ENCODE results near the gene LTC4S. TPM values are rescaled to one million over a fixed set of nuclear protein-coding genes. Genes with fewer than 3 reads are reported as not detected.

The LTC4S gene
- polyA plus RNA-seq, 4 donors = 2.2 to 4.6 (median 3.4) TPM

DNA sequence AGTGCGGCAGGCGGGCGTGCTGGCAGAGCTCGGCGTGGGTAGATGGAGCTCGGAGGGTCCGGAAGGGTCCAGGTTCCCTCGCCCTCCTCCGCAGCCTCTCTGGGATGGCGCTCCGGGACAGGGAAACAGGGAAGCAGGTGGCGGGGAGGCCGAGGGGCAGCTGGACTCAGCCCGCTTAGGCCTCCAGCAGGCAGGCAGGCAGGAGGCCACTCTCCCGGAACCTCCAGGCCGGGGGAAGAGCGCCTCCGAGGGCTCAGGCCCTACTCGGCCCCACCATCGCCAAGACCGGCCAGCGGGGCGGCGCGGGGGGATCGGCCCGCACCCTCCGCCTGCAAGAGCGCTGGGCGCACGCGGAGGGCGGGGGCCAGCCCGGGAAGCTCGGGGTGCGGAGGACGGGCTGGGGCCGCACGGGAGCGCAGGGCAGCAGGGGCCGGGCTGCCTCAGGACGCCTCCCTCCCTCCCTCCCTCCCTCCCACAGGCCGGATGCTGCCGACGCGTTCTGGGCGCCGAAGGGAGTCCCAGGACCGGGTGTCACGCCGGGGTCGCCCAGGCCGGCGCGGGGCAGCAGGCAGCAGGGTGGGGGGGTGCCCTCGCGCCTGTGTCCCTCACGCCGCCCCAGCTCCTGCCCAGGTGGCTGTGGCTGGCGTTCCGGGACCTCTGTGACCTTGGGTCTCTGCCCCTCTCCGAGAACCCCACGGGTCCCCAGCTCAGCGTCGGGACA is 11.9 kb downstream of the LTC4S start:
- no peak for DNase-seq (ENCODE audit: low read depth in 4 of 4, low spot score in 3 of 4)

DNA sequence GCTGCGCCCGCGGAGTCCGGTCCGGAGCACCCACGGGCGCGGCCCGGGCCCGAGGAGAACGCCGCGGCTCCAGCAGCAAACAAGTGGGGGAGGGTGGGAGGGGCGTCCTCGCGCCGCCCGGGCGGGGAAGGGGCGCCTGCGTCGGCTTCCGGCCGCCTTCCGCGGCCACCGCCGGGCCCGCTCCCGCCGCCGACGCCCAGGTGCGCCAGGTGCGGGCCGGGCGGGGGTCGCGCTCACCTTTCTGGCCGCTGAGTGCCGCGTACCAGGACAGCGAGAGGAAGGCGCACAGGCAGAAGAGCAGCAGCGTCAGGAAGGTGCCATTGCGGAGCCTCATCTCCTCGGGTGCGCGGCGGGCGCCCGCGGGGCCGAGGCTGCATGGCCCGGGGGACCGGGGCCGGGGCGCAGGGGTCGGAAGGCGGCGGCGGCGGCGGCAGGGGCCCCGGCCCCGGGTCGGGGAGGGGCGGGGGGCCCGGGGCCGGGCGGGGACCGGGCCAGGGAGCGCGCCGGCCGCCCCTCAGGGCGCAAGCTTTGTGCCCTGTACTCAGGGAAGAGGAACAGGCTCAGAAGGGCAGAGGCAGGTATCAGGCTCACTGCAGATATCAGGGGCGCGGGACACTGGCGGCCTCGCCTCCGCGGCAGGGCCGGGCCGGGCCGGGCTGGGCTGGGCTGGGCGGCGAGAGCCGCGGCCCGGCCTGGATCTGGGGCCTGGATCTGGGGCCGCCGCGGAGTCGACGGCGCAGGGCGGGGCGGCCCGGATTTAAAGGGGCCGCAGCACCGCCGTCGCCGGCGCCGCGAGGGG is 12.7 kb downstream of the LTC4S start, which contains the start of gene MGAT4B:
Gene MGAT4B, minus strand, starts transcription at position 617 of the 799 bp plus-strand sequence. Its CDS starts 283 bp downstream, at position 334.
- no peak for DNase-seq (ENCODE audit: low read depth in 4 of 4, low spot score in 3 of 4)

DNA sequence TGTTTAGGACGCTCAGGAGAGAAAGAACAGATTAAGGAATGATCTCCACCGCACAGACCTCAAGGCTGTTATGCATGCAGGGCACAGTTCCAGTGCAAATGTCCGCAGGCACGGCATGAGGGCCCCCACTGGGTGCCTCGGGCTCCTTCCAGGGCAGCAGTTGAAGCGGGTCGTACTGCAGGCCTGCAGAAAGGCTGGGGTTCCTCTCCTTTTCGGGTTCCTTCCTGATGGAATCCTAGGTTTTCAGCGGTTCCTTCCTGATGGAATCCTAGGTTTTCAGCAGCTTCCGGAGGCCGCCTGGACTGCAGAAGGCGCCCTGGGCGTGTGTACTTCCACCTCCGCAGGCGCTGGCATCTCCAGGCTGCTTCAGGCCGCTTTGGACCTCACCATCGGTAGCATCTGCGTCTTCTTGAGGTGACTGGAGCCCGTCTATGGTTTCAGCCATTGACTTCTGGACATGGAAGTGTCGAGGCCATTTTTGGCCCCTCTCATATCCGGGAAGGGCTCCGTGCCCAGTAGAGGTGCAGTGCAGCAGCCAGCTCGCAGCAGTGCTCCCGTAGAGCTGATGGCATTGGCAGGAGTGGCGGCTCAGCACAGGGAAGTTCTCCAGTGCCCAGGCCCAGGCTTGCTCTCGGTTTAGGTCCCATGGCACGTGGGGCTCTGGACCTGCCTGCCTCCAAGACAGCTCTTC is 18.5 kb downstream of the LTC4S start:
- no peak for DNase-seq (ENCODE audit: low read depth in 4 of 4, low spot score in 3 of 4)

GRCh38 chr5:179812997-179813607 is 19.3 kb downstream of the LTC4S start:
- DNase-seq (ENCODE audit: low read depth in 4 of 4, low spot score in 3 of 4) = no peak

DNA sequence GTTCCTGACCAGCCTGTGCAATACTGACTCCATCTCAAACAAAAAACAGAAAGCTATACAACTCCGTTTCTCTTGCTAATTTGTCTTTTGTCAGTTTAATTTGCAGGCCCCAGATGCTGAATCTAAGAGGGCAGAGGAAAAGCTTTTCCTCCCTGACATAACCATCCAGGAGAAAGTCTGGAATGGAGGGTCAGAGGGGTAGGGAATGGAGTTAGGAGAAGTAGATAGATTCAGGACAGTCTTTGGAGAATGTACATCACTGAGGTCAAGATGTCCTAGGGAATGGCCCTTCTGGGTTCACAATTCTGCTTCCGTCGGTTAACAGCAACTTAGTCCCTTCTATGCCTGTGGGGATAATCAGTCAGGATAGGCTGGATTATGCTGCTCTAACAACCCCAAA is 20.3 kb downstream of the LTC4S start:
- DNase-seq (ENCODE audit: low read depth in 4 of 4, low spot score in 3 of 4) = no peak

DNA sequence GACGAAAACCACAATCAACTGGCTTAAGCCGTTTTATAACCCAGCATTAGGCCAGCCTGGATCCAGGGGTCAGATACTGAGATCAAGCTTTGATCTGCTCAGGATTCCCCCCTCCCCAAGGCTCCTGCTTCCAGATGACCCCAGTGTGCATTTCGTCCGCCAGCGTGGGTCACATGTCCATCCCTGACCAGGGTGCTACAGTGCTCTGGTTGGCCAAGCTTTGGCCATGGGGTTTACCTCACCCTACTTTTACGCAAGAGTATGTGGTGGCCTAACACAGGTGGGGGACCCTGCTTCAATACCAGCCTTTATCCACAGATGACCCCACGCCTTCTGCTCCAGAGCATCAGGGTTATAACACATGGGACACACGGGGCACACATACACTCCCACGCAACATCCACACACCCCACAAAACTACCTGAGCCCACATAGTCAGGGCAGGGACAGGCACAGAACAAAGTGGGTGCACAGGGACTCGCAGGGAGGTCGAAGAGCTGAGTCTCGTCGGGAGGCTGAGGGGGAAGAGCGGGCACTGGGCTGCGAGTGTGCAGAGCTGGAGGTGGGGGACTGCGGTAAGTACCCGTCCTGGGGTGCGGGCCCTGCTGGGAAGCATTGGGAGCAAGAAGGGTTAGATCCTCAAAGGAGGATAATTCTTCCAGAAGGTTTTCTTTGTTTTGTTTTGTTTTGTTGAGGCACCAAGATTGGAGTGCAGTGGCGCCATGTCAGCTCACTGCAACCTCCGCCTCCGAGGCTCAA is 21.9 kb downstream of the LTC4S start:
- no peak for DNase-seq (ENCODE audit: low read depth in 4 of 4, low spot score in 3 of 4)

DNA sequence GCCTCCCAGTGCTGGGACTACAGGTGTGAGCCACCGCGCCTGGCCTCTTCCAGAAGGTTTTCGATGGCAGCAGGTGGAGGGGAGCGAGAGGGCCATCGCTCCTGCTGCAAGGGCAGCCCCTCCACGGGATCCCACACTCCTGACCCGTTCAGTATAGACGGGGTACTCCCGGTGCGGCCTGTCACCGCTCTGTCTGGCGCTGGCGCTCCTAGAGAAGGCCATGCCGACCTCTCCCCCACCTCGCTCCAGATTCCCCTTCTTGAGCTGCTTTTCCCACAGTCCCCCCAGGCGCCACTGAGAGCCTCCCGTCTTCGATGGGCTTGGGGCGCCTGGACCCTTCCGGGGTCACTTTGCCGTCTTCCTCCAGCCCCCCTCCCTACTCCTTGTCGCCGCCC is 22.6 kb downstream of the LTC4S start:
- DNase-seq (ENCODE audit: low read depth in 4 of 4, low spot score in 3 of 4) = no peak

- DNase-seq (ENCODE audit: low read depth in 4 of 4, low spot score in 3 of 4) = no peak
Measured at GRCh38 chr5:179816796-179817469, 23.1 kb downstream of the LTC4S start.

DNA sequence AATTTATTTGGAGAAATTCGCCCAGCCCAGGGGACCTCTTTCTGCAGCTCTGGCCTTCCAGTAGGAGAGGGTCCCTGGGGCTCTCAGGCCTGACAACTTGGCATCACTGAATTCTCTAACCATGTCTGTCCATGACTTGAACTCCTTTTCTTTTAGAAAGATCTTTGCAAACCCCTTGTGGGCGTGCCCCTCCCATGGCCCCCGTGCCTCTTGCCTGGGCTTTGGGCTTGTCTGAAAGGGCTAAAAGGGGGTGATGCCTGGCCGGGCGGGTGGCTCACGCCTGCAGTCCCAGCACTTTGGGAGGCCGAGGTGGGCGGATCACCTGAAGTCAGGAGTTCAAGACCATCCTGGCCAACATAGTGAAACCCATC is 23.7 kb downstream of the LTC4S start:
- DNase-seq (ENCODE audit: low read depth in 4 of 4, low spot score in 3 of 4) = no peak

DNA sequence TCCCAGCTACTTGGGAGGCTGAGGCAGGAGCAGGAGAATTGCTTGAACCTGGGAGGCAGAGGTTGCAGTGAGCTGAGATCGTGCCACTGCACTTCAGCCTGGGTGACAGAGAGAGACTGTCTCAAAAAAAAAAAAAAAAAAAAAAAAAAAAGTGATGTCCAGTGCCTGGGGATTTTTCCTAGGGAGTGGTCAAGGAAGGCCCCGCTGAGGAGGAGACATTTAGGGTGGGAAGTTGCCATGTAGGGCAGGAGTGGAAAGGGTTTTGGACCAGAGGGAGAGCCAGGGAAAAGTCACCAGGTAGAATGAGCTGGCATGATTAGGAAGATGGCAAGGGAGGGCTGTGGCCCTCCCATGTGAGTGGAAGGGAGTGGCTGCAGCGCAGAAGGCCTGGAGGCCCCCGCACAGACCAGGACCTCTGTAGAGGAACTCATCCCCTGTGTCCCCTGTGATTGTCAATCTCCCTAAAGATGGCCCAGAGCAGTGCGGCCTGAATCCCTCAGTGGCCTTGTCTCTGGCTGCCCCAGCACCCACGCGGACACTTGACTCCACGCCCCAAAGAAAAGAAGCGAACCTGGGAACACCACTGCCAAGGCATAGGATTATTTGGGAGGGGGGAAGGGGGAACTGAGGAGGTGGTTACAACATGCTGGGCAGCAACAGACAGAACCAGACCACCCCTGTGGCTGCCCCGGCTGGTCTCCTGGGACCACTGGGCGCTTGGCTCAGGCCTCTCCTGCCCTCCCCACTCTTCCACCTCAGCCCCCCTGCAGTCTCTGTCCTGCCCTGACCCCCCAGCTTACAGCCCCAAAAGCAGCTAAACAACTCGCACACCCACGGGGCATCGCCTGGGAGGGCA is 24.3 kb downstream of the LTC4S start:
- DNase-seq (ENCODE audit: low read depth in 4 of 4, low spot score in 3 of 4) = no peak

DNA sequence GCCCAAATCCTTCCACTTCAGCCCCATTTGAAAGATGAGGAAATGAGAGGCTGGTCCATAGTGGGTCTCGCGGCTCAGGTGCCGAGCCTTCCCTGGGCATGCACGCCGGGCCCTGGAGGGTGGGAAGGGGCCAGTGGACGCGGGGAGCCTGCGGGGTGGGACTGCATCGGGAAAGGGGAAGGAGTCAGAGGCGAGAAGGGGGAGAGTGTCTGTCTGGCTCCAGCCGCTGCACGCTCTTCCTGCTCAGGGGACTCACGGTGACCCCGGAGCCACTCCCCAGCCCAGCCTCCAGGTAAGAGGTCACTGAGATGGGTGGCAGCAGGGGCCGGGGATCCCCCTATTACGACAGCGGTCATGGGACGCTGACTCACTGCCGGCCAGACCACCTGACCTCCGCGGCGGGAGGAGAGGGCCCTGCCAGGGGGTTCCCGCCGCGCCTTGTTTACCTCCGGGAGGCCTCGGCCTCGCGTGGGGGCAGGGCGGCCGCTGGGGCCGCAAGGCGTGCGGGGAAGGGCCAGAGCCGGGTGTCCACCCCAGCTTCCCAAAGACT is 25.0 kb downstream of the LTC4S start:
- peak in 1 of 4 donors; percentile 71 for DNase-seq (ENCODE audit: low read depth in 4 of 4, low spot score in 3 of 4)

DNA sequence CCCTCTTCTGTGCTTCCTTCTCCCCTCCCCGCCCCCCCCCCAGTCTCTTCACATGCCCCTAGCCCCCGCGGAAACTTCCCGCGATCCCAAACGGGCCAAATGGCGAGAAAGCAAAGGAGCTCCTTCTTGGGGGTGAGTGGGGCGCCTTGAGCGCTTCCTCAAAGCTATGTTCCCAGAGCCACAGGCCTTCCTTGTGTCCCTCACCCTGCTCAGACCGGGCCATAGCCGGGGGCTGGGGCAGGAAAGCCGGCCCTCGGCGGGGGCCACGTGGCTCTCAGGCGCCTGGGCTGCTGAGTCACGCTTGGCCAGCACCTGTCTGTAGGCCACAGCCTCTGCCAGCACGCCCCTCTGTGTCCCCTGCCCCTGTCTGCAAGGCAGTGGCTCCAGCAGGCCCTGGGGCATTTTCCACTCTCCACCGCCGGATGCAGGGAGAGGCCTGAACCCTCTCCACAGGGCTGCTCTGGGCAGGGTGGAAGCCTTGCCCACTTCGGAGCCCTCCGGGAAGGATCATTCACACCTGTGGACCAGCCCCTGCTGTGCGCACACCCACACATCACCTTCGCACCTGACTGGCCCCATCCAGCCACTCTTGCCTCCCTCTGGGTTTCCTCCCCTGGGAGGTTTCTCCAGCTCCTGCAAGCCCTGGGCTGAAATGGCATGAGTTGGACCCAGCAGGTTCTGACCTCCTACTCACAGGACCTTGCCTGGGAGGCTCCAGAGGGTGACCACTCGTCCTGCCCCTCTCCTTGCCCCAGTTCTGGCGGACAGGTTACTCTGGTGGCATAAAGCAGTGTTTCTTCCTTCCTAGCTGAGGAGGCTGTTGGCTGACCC is 25.7 kb downstream of the LTC4S start:
- no peak for DNase-seq (ENCODE audit: low read depth in 4 of 4, low spot score in 3 of 4)

GRCh38 chr5:179820127-179820482 is 26.3 kb downstream of the LTC4S start:
- DNase-seq (ENCODE audit: low read depth in 4 of 4, low spot score in 3 of 4) = no peak

DNA sequence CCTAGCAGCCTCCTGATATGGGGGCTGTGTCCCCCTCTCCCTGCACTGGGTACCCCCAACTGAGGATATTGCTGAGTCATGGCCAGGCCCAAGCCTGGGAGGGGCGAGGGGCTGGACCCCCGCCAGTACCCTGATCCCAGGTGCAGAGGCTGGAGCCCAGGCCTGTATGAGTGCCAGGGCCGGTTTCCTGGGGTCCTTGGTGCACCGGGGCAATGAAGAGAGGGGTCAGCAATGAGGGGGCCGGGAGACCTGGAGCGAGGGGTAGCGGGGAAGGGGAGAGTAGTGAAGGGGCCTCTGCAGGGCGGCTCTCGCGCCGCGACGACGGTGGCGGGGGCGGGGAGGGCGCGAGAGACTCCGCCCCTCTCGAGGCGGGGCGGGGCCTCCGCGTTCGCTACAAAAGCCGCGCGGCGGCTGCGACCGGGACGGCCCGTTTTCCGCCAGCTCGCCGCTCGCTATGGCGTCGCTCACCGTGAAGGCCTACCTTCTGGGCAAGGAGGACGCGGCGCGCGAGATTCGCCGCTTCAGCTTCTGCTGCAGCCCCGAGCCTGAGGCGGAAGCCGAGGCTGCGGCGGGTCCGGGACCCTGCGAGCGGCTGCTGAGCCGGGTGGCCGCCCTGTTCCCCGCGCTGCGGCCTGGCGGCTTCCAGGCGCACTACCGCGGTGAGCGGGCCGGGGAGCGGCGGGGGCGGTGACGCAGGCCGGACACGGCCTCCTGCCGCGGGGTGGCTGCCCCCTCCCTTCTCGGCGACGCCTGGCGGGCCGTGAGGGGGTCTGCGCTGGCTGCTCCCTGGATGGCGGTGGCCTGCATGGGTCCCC is 26.9 kb downstream of the LTC4S start, which contains the start of gene SQSTM1:
Gene SQSTM1, plus strand, starts transcription at position 423 of the 815 bp plus-strand sequence. Its CDS starts 32 bp downstream, at position 455.
- peak in 1 of 4 donors; percentile 75 for DNase-seq (ENCODE audit: low read depth in 4 of 4, low spot score in 3 of 4)

- peak in 2 of 4 donors; percentile 84 for DNase-seq (ENCODE audit: low read depth in 4 of 4, low spot score in 3 of 4)
Measured at GRCh38 chr5:179821298-179822058, 27.7 kb downstream of the LTC4S start.

- DNase-seq (ENCODE audit: low read depth in 4 of 4, low spot score in 3 of 4) = no peak
Measured at GRCh38 chr5:179822059-179822432, 28.3 kb downstream of the LTC4S start.

All from left renal pelvis (tissue), 4 donors.